ENCODE results near the gene YTHDF1. TPM values are rescaled to one million over a fixed set of nuclear protein-coding genes. Genes with fewer than 3 reads are reported as not detected.

YTHDF1 gene
- total RNA-seq, 1 donor from 2014 or later, result 32.6 TPM

- intact Hi-C loops (cut with micrococcal nuclease), result no loop called here
- TF ChIP-seq CTCF (IDR thresholded peaks at IDR 0.05), result no peak
- CTCF ChIA-PET, result no interaction called here
- Mint-ChIP-seq H3K36me3 (ENCODE audit: low read depth) (peaks cover 85% of the 10 kb centered on the region), H3K27me3 (no peaks in the 10 kb centered on the region), H3K9me3 (no peaks in the 10 kb centered on the region), H3K4me3 (no peak overlapping the region), H3K4me1 (peaks cover 22% of the 10 kb centered on the region), H3K27ac (no peak overlapping the region)
- POLR2A ChIA-PET, result no interaction called here
- DNase-seq, result no peak
- ATAC-seq (ENCODE audit: low read depth), result no peak
Observed at GRCh38 chr20:63208346-63208909, 7.5 kb downstream of the YTHDF1 start.

GRCh38 chr20:63206878-63207277, 9.1 kb downstream of the YTHDF1 start:
- POLR2A ChIA-PET, result no interaction called here
- no peak overlapping the region for H3K27ac Mint-ChIP-seq

DNA sequence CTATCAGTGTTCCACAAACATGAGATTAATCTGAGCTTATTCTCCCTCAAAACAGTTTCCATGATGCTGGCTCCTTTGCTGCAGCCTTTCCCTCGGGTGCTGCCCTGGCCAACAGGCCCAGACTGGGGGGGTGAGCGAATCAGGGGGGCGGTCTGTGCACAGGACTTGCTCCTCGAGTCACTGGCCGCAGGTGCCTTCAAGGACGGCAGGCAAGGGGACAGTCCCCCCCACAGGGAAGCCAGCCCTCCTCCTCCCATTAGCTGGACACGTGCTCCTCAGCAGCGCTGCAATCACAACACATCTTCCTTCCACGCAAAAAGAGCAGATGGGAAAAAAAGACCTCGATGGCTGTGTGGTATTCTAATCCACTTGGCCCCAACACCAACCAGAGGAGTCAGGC, 10.0 kb downstream of the YTHDF1 start:
- Mint-ChIP-seq H3K27me3 (no peaks in the 10 kb centered on the region), H3K27ac (no peak overlapping the region), H3K4me1 (peaks cover 7% of the 10 kb centered on the region), H3K4me3 (no peak overlapping the region), H3K36me3 (ENCODE audit: low read depth) (peaks cover 91% of the 10 kb centered on the region), H3K9me3 (no peaks in the 10 kb centered on the region)
- POLR2A ChIA-PET, result interaction anchor here (0.7 kb wide), 1 partner anchor 779 kb away, joined by 3 read pairs; no protein-coding TSS in a partner anchor
- DNase-seq (no peak), ATAC-seq (ENCODE audit: low read depth) (no peak)
- no peak for TF ChIP-seq CTCF (IDR thresholded peaks at IDR 0.05)
- intact Hi-C loops (cut with micrococcal nuclease), result no loop called here
- CTCF ChIA-PET, result interaction anchor here (1.3 kb wide), 1 partner anchor 17 kb away, joined by 3 read pairs; no protein-coding TSS in a partner anchor

More at GRCh38 chr20:63206878-63207277, 9.1 kb downstream of the YTHDF1 start:
- CTCF ChIA-PET, result no interaction called here
- no peak for TF ChIP-seq CTCF (IDR thresholded peaks at IDR 0.05)
- intact Hi-C loops (cut with micrococcal nuclease), result no loop called here
- H3K27me3 Mint-ChIP-seq, result no peaks in the 10 kb centered on the region
- no peaks in the 10 kb centered on the region for H3K9me3 Mint-ChIP-seq
- H3K4me1 Mint-ChIP-seq, result peaks cover 10% of the 10 kb centered on the region
- ATAC-seq (ENCODE audit: low read depth), result no peak
- no peak overlapping the region for H3K4me3 Mint-ChIP-seq
- no peak for DNase-seq
- H3K36me3 Mint-ChIP-seq (ENCODE audit: low read depth), result peaks cover 87% of the 10 kb centered on the region

DNA sequence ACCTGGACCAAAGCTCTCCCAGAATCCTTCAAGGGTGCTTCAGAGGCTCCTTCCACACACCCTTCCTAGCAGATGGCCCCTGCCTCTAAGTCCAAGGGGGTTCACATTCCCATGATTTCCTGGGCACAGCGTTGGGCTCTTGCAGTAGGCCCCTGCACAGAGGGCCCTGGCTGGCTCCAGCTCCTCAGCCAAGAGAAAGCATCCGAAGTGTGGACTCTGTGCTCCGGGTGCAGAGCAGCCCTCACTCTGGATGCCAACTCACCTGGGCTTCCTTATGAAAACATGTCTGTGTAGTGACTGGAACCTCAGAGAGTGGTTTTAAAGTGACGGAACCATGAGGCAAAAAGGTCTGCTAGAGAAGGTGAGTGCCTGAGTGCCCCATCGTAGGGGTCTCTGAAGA, 11.6 kb downstream of the YTHDF1 start:
- H3K27me3 Mint-ChIP-seq, result no peaks in the 10 kb centered on the region
- intact Hi-C loops (cut with micrococcal nuclease), result no loop called here
- POLR2A ChIA-PET, result no interaction called here
- DNase-seq (no peak), ATAC-seq (ENCODE audit: low read depth) (no peak)
- H3K4me1 Mint-ChIP-seq, result peaks cover under 1% of the 10 kb centered on the region
- H3K4me3 Mint-ChIP-seq, result no peak overlapping the region
- no peaks in the 10 kb centered on the region for H3K9me3 Mint-ChIP-seq
- H3K36me3 Mint-ChIP-seq (ENCODE audit: low read depth), result peaks cover 92% of the 10 kb centered on the region
- H3K27ac Mint-ChIP-seq, result no peak overlapping the region
- no peak for TF ChIP-seq CTCF (IDR thresholded peaks at IDR 0.05)
- CTCF ChIA-PET, result interaction anchor here (1.1 kb wide), 1 partner anchor 19 kb away, joined by 3 read pairs; no protein-coding TSS in a partner anchor

GRCh38 chr20:63202811-63203526, 13.0 kb downstream of the YTHDF1 start:
- TF ChIP-seq CTCF (IDR thresholded peaks at IDR 0.05), result no peak
- peaks cover 90% of the 10 kb centered on the region for H3K36me3 Mint-ChIP-seq (ENCODE audit: low read depth)
- no peaks in the 10 kb centered on the region for H3K27me3 Mint-ChIP-seq
- ChIA-PET POLR2A (no interaction called here), CTCF (no interaction called here)
- no peak overlapping the region for H3K27ac Mint-ChIP-seq
- no peaks in the 10 kb centered on the region for H3K9me3 Mint-ChIP-seq
- peaks cover 2% of the 10 kb centered on the region for H3K4me1 Mint-ChIP-seq
- no peak overlapping the region for H3K4me3 Mint-ChIP-seq
- no peak for ATAC-seq (ENCODE audit: low read depth)
- intact Hi-C loops (cut with micrococcal nuclease), result no loop called here
- no peak for DNase-seq

Measured in activated B cell treated with CpG ODN at 0.5 μM for 24 hours (primary cell).